Uterus (tissue), 2 donors: ENCODE measurements around the gene LIME1.

Experiments
- CTCF ChIP-seq, 4 experiments: fragments of 200-600 bp in 2 of 4; fragments of 450-650 bp in 2 of 4; sonication (generic) in 2 of 4; IDR thresholded peaks; one replicate each; pipeline ENCODE4 v1.5.1; 2016 to 2019; ENCODE audit warnings: antibody characterized with exemption in 4 of 4, mild to moderate bottlenecking in 2 of 4, moderate library complexity in 1 of 4
- POLR2A ChIP-seq, 2 donors: fragments of 450-650 bp; IDR thresholded peaks; one replicate each; pipeline ENCODE4 v1.6.1; 2016; ENCODE audit warnings: antibody characterized with exemption in 2 of 2, mild to moderate bottlenecking in 1 of 2, moderate library complexity in 1 of 2

- TF ChIP-seq POLR2A (IDR thresholded peaks at IDR 0.05): no peak
- no peak for TF ChIP-seq CTCF (IDR thresholded peaks at IDR 0.05)
These were observed 34.7 kb downstream of the LIME1 start for GRCh38 chr20:63771046-63771707.
